Stromal cell of bone marrow (primary cell): ENCODE results near the gene ROBO1.
A peak's percentile ranks its signal among the peaks of the same experiment; 100 is the strongest.

ENCODE experiments used
- DNase-seq: peaks from one replicate; pipeline ENCODE4 v3.0.0-alpha.2; 2012; ENCODE audit warnings: low read depth

ROBO1 gene

GRCh38 chr3:78839693-78840092 is 928.1 kb downstream of the ROBO1 start:
- no peak for DNase-seq

- no peak for DNase-seq
Measured at GRCh38 chr3:78838362-78838761, 929.4 kb downstream of the ROBO1 start.

GRCh38 chr3:78834910-78835309 is 932.9 kb downstream of the ROBO1 start:
- no peak for DNase-seq

- no peak for DNase-seq
Measured at GRCh38 chr3:78832785-78833204, 935.0 kb downstream of the ROBO1 start.

GRCh38 chr3:78831446-78831972 is 936.3 kb downstream of the ROBO1 start:
- no peak for DNase-seq

GRCh38 chr3:78830470-78830869 is 937.3 kb downstream of the ROBO1 start:
- DNase-seq = no peak

- DNase-seq = no peak
Measured at GRCh38 chr3:78827618-78828017, 940.2 kb downstream of the ROBO1 start.

GRCh38 chr3:78825858-78826215 is 942.0 kb downstream of the ROBO1 start:
- DNase-seq = no peak

GRCh38 chr3:78825118-78825857 is 942.5 kb downstream of the ROBO1 start:
- DNase-seq = no peak

GRCh38 chr3:78823859-78824258 is 943.9 kb downstream of the ROBO1 start:
- DNase-seq = no peak

- no peak for DNase-seq
Measured at GRCh38 chr3:78823434-78823833, 944.4 kb downstream of the ROBO1 start.

- DNase-seq = no peak
Measured at GRCh38 chr3:78822726-78823125, 945.1 kb downstream of the ROBO1 start.

GRCh38 chr3:78820542-78820941 is 947.3 kb downstream of the ROBO1 start:
- DNase-seq = no peak

GRCh38 chr3:78818161-78818985 is 949.4 kb downstream of the ROBO1 start:
- no peak for DNase-seq

- DNase-seq = no peak
Measured at GRCh38 chr3:78814893-78815562, 952.8 kb downstream of the ROBO1 start.

- no peak for DNase-seq
Measured at GRCh38 chr3:78812166-78812565, 955.6 kb downstream of the ROBO1 start.

- no peak for DNase-seq
Measured at GRCh38 chr3:78809966-78810365, 957.8 kb downstream of the ROBO1 start.

- DNase-seq = peak; percentile 66
Measured at GRCh38 chr3:78804251-78805037, 963.4 kb downstream of the ROBO1 start.

GRCh38 chr3:78802562-78802930 is 965.3 kb downstream of the ROBO1 start:
- DNase-seq = no peak

- DNase-seq = no peak
Measured at GRCh38 chr3:78801926-78802561, 965.8 kb downstream of the ROBO1 start.

- DNase-seq = no peak
Measured at GRCh38 chr3:78799681-78800080, 968.1 kb downstream of the ROBO1 start.
